Neutrophil (primary cell): ENCODE results near the gene PPP1R14C.

Experiments
- H3K27ac ChIP-seq: fragments of 200-600 bp; sonication (generic); 2 replicates; pipeline ENCODE4 v1.5.1; 2016; ENCODE audit warnings: mild to moderate bottlenecking, moderate library complexity
- H3K27me3 ChIP-seq: fragments of 200-600 bp; sonication (generic); 2 replicates; pipeline ENCODE4 v1.6.0; 2016; ENCODE audit warnings: mild to moderate bottlenecking
- H3K36me3 ChIP-seq: fragments of 200-600 bp; sonication (generic); 2 replicates; pipeline ENCODE4 v1.5.1; 2017
- H3K4me1 ChIP-seq, 2 experiments: fragments of 200-600 bp in 1 of 2; sonication (generic) in 1 of 2; 1 replicate in 1 of 2; 2 replicates in 1 of 2; pipeline versions ENCODE4 v1.5.1 to v1.6.1; 2013 to 2016; ENCODE audit warnings: low read depth in 1 of 2, low read length in 1 of 2, mild to moderate bottlenecking in 1 of 2, moderate library complexity in 1 of 2; ENCODE audit not compliant: control insufficient read depth in 1 of 2, insufficient read depth in 1 of 2
- H3K4me3 ChIP-seq, 2 experiments: fragments of 200-600 bp in 1 of 2; sonication (generic) in 1 of 2; 1 replicate in 1 of 2; 2 replicates in 1 of 2; pipeline ENCODE4 v1.5.1; 2013 to 2016; ENCODE audit warnings: low read depth in 1 of 2, low read length in 1 of 2, mild to moderate bottlenecking in 1 of 2, moderate library complexity in 1 of 2
- H3K9me3 ChIP-seq: fragments of 200-600 bp; sonication (generic); 2 replicates; pipeline ENCODE4 v1.5.1; 2016
- TF ChIP-seq, protein P1 (sequence below): fragments of 200-600 bp; sonication (generic); IDR thresholded peaks from 2 replicates; pipeline ENCODE4 v1.5.1; 2016; ENCODE audit warnings: antibody characterized with exemption

PPP1R14C gene

DNA sequence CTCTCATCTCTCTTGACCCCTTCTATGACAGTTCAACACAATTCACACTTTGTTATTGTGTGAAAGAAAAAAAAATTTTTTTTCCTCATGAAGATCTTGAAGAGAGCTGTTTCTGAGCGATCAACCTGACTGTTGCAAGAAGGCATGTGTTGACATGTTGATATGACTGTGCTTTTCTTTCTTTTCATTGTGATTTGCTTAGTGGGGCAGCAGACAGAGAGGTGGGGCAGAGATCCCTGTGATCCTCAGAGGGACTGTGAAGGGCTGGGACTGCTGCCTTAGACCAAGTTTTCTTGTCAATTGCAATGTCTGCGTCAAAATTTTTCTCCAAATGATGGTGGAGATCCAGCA, 155.2 kb downstream of the PPP1R14C start:
- Histone ChIP-seq H3K27me3 (peaks cover 3% of the 10 kb centered on the region), H3K27ac (no peak overlapping the region), H3K4me1 (no peaks in the 10 kb centered on the region), H3K36me3 (no peaks in the 10 kb centered on the region), H3K9me3 (peaks cover 3% of the 10 kb centered on the region), H3K4me3 (no peak overlapping the region)
- TF ChIP-seq, protein P1, sequence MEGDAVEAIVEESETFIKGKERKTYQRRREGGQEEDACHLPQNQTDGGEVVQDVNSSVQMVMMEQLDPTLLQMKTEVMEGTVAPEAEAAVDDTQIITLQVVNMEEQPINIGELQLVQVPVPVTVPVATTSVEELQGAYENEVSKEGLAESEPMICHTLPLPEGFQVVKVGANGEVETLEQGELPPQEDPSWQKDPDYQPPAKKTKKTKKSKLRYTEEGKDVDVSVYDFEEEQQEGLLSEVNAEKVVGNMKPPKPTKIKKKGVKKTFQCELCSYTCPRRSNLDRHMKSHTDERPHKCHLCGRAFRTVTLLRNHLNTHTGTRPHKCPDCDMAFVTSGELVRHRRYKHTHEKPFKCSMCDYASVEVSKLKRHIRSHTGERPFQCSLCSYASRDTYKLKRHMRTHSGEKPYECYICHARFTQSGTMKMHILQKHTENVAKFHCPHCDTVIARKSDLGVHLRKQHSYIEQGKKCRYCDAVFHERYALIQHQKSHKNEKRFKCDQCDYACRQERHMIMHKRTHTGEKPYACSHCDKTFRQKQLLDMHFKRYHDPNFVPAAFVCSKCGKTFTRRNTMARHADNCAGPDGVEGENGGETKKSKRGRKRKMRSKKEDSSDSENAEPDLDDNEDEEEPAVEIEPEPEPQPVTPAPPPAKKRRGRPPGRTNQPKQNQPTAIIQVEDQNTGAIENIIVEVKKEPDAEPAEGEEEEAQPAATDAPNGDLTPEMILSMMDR: no peak

DNA sequence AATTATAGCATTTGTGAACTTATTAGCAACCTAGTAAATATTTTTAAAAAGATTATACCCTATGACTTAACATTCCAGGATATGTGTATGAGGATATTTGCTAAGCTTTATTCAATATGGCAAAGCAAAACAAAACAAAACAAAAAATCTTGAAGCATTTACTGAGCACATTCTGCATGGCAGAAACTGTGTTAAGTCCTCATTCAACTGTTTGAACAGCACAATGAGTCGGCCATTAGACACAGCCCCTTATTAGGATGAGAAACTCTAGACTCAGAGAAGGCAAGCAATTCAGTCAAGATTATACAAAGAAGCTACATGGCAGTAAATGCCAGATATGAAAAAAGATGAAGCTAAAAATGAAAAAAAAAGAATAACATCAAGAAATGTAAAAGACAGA, 155.8 kb downstream of the PPP1R14C start:
- TF ChIP-seq, protein P1: no peak
- no peaks in the 10 kb centered on the region for H3K36me3 ChIP-seq
- H3K4me3 ChIP-seq: no peak overlapping the region
- peaks cover 3% of the 10 kb centered on the region for H3K27me3 ChIP-seq
- no peak overlapping the region for H3K27ac ChIP-seq
- H3K9me3 ChIP-seq: peaks cover 3% of the 10 kb centered on the region
- H3K4me1 ChIP-seq: no peaks in the 10 kb centered on the region
